ENCODE data around the gene POLR2J.
"Not testable (repeated sequence)": the region's sequence is repeated elsewhere in the genome, so short reads cannot be mapped to it uniquely, and the experiment has no call there.

GRCh38 chr7:102474116-102474515 lies 4.6 kb downstream of the POLR2J start:
- TF ChIP-seq, protein P1, sequence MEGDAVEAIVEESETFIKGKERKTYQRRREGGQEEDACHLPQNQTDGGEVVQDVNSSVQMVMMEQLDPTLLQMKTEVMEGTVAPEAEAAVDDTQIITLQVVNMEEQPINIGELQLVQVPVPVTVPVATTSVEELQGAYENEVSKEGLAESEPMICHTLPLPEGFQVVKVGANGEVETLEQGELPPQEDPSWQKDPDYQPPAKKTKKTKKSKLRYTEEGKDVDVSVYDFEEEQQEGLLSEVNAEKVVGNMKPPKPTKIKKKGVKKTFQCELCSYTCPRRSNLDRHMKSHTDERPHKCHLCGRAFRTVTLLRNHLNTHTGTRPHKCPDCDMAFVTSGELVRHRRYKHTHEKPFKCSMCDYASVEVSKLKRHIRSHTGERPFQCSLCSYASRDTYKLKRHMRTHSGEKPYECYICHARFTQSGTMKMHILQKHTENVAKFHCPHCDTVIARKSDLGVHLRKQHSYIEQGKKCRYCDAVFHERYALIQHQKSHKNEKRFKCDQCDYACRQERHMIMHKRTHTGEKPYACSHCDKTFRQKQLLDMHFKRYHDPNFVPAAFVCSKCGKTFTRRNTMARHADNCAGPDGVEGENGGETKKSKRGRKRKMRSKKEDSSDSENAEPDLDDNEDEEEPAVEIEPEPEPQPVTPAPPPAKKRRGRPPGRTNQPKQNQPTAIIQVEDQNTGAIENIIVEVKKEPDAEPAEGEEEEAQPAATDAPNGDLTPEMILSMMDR (IDR thresholded peaks at IDR 0.05; ENCODE audit: poor library complexity) = not testable (repeated sequence)
- TF ChIP-seq EZH2 (IDR thresholded peaks at IDR 0.05; ENCODE audit: borderline replicate concordance); EZH2phosphoT487 (IDR thresholded peaks at IDR 0.05; ENCODE audit: low read depth, severe bottlenecking, unreplicated experiment): not testable (repeated sequence)

Data from hepatocyte (in vitro differentiated cells).